ENCODE results near the gene TRIM41.

GRCh38 chr5:181192337-181193046 lies 30.6 kb upstream of the TRIM41 start:
- TF ChIP-seq POLR2A (IDR thresholded peaks at IDR 0.05; ENCODE audit: low read length) = no peak
- no peak for TF ChIP-seq GATA1 (IDR thresholded peaks at IDR 0.05; ENCODE audit: low read depth, low read length)

All from erythroblast (primary cell).